HG03342 (cell line): ENCODE measurements around the gene MBD3L3.
"Not testable (repeated sequence)": the region's sequence is repeated elsewhere in the genome, so short reads cannot be mapped to it uniquely, and the experiment has no call there.

Source experiments
- ATAC-seq: cut with Tn5 transposase; IDR thresholded peaks from one replicate; pipeline ENCODE4 v1.9.1; 2021; ENCODE audit warnings: mild to moderate bottlenecking, moderate library complexity; ENCODE audit not compliant: unreplicated experiment

MBD3L3 gene

DNA sequence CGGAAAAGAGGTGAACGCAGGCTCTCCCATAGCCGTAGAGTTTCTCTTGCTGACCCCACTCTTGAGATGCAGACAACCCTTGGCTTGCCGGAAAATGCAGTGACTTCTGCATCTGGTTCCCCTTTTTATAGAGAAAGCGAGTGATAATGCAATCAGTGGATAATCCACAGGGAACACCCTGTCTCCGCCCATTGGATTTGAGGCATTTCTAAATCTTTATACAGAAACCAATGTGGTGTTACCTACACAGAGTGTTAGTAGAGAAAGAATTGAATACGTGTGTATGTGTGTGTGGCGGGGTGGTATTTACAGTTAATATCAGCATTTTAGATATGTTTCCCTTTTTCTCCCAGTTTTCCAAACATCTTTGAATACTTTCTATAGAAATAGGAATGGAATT lies at the start of gene MBD3L3:
Gene MBD3L3 (minus strand): TSS at position 101 of the 400 bp plus-strand sequence. CDS start 71 bp downstream, at position 30.
- not testable (repeated sequence) for ATAC-seq

DNA sequence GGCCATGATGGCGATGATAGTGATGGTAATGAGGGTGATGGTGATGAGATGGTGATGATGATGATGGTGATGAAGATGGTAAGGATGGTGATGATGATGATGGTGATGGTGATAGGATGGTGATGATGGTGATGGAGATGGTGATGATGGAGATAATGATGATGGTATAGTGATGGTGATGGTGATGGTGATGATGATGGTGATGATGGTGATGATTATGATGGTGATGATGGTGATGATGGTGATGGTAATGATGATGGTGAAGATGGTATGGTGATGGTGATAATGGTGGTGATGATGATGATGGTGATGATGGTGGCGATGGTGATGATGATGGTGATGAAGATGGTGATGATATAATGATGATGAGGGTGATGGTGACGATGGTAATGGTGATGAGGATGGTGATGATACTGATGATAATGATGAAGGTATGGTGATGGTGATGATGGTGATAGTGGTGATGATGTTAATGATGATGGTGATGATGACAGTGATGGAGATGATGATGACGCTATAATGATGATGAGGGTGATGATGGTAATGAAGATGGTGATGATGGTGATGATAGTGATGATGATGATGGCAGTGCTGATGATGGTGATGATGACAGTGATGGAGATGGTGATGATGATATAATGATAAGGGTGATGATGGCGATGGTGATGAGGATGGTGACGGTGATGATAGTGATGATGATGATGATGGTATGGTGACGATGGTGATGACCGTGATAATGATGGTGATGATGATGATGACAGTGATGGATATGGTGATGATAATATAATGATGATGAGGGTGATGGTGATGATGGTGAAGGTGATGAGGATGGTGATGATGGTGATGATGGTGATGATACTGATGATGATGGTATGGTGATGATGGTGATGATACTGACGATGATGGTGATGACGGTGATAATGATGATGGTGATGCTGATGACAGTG lies 48.5 kb upstream of the MBD3L3 start:
- no peak for ATAC-seq

DNA sequence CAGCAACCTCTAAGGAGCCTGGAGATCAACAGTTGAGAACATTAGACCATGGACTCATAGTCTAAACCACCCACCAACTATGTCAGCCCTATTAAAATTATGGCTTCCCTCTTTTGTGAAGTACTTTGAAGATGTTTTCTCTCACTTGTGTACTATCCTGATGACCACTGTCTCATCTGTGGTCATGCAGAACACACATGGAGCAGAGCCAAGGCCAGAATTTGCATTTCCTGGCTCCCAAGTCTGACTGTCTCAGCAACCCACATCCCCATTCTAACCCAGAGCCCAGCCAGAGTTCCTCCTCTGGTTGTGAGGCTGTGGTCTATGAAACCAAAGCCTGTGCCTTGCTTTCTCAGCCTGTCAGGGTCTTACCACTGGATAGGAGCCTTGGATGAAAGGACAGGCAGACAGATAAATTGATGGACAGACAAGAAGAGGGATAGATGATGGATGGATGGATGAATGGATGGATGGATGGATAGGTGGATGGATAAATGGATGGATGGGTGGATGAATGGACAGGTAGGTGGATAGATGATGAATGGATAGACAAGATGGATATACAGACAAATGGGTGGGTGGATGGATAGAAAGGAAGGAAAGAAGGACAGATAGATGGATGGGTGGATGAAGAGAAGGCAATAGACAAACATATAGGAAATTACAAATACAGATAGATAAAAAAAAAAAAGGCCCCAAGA lies 46.4 kb upstream of the MBD3L3 start:
- ATAC-seq = no peak

DNA sequence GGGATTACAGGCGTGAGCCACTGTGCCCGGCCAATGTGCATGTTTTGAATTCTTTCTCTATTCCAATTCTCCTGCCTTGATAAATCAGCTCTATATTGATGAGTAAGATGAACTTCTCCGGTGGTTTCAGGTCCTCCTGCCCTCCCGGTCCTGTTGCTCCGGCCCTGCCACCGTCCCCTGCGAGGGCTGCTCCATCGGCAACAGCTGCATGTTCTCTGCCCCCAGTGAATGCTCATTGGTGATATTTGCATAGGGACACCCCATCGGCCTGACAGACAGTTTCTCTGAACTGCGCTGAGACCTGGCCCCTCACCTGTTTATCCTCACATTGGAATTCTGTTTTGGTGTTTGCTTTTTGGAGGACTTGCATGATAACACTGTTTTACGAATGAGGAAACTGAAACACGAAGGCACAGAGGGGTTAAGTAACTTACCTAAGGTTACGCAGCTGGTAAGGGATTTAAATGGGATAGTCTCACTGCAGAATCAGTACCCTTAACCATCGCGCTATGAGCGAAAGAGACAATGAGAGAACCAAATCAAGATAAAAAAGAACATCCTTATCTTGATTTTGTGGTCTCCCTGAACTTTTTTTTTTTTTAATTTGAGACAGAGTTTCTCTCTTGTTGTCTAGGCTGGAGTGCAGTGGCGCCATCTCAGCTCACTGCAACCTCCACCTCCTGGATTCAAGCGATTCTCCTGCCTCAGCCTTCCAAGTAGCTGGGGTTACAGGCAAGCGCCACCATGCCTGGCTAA lies 43.2 kb upstream of the MBD3L3 start:
- ATAC-seq = no peak

DNA sequence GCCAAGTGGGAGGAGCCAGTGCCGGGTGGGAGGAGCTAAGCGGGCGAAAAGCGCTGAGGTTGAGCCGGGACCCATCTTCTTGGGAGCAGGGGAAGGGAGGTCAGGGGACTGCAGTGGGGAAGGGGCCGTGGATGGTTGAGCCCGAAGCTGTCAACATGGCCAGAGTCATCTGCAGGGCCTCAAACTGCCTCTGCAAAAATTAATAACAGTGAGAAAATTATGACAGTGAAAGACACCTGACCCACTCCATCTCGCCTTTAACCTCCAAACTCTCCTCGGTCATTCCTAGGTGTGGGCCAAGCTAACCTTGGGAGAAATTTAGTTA lies 41.1 kb upstream of the MBD3L3 start:
- no peak for ATAC-seq

DNA sequence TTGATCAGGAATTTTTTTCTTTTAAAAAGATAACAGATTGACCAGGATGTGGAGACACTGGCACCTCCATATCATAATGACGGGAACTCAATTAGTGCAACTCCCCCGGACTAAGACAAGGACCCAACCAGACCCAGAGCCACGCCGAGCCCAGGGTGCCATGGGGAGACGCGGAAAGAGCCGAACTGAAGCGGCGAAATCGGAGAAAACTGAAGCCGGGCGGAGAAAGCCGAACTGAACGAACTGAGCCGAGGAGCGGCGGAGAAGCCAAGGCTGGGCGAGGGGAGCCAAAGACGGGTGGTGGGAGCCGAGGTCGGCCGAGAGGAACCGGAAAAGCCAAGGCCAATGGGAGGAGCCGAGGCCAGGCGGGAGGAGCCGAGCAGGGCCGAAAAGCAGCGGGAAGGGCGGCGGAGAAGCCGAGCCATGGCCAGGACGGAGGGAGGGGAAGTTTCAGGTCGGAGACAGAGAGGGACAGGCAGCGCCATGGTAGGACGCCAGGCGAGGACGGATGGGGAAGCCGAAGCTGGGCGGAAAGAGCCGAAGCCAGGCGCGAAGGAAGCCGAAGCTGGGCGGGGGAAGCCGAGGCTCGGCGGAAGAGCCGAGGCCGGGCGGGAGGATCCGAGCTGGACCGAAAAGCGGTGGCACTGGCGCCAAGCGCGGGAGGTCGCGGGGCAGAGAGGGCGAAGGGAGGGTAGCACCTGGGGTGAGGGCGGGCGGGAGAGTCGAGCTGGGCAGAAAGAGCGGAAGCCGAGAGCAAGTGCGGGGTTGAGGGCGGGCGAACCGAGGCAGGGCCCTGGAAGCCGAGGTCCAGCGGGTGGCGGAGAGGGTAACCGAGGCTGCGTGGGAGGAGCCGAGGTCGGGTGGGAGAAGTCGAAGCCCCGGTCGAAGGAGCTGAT lies 40.5 kb upstream of the MBD3L3 start:
- ATAC-seq = peak; percentile 78

DNA sequence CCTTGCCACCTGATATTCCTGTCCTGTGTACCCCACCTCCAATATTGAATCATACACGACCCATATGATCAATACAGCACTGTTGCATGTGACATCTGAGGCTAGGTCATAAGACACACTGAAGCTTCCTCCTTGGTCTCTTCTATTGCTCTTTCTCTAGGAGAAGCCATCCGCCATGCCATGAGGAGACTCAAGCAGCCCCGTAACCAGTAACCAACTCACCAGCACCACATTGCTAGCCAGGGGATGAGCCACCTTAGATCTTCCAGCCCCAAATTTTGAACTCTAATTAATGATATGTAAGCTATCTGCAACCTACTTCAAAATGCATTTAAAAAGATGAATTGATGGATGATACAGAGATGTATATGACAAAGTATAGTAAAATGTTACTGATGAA lies 39.6 kb upstream of the MBD3L3 start:
- ATAC-seq = no peak

DNA sequence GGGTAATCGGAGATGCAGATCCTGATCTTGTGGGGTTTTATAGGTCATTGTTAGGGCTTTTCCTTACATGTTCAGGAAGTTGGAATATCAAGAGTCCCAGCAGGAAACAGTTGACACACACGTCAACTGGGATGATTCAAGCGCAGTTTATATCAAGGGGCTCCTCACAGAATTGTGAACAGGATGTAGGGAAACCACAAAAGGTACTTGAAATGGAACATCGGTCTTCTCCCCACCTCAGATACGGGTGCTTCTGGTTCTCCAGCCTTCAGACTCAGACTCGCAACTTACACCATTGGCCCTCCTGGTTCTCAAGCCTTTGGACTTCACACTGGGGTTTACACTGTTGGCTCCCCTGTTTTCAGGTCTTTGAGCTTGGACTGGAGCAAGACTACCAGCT lies 30.5 kb upstream of the MBD3L3 start:
- no peak for ATAC-seq

DNA sequence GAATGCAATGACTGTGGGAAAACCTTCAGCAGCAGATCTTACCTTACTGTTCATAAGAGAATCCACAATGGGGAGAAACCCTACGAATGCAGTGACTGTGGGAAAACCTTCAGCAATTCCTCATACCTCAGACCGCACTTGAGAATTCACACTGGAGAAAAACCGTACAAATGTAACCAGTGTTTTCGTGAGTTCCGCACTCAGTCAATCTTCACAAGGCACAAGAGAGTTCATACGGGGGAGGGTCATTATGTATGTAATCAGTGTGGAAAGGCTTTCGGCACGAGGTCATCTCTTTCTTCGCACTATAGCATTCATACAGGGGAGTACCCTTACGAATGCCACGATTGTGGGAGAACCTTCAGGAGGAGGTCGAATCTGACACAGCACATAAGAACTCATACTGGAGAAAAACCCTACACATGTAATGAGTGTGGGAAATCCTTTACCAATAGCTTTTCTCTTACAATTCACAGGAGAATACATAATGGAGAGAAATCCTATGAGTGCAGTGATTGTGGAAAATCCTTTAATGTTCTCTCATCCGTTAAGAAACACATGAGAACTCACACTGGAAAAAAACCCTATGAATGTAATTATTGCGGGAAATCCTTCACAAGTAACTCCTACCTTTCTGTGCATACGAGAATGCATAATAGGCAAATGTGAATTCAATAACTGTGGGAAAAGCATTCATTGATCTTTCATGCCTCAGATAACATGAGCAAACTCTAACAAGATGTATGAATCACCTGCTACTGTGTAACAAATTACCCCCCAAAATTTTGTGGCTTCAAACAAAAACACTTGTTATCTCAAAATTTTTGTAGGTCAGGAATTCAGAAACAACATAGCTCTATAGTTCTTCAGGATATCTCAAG lies 24.8 kb upstream of the MBD3L3 start:
- ATAC-seq = no peak

DNA sequence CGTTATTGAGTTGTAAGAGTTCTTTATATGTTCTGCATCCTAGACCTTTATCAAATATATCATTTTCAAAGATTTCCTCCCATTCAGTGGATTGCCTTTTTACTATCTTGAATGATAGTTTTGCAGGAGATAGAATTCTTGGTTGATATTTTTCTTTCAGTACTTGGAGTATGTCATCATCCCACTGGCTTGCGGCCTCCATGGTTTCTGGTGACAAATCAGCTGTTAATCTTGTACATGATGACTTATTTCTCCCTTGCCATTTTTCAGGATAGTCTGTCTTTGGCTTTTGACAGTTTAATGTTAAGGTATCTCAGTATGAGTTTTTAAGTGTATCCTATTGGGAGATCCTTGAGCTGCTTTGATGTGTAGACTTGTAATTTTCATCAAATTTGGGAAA lies 19.5 kb upstream of the MBD3L3 start:
- ATAC-seq = no peak

DNA sequence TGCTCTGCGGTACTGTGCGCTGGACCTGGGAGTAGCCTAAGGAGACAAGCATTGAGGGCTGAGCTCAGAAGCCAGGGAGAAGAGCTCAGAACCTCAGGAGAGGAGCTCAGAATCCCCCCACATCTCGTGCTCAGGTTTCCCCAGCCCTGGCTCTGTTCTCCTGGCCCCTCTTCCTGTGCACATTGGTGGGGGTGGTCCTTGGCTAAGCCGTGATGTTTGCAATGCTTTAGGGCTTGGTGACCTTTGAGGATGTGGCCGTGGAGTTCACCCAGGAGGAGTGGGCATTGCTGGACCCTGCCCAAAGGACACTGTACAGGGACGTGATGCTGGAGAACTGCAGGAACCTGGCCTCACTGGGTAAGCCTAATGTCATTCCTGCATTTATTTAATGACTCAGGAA lies 17.7 kb upstream of the MBD3L3 start:
- no peak for ATAC-seq

DNA sequence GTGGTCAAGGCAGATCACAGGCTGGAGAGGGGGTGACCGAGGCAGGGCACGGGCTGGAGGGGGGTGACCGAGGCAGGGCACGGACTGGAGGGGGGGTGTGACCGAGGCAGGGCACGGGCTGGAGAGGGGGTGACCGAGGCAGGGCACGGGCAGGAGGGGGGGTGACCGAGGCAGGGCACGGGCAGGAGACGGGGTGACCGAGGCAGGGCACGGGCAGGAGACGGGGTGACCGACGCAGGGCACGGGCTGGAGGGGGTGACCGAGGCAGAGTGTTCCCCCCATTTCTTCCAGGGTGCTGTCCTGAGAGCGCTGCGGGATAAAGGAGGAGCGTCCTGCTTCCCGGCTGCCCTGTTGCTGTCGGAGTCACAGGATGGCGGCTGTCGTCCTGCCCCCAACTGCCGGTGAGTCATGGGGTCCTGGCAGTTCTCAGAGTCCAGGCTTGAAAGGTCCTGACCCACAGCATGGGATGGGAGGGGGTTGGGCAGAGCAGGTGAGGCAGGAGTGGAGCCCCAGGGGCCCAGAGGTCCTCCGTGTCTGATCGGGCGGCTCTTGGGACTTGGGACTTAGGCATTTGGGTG lies 16.3 kb upstream of the MBD3L3 start:
- ATAC-seq = no peak

DNA sequence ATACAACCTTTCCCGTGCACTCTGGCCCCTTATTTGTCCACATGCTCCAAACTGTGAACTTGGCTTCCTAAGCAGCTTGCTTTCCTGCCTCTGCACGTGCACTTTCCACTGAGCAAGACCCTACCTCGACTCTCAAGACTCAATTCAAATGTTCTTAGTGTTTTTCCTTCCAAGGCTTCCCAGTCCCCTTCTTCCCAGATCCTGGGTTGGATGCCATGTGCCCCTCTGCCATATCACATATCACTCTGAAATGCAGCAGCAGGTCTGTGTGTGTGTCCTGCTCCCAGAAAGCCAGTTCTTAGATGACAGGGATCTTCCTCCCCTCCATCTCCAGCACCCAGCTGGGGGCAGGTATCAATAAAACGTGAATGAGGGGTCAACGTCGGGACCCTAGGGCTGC lies 14.1 kb upstream of the MBD3L3 start:
- no peak for ATAC-seq

DNA sequence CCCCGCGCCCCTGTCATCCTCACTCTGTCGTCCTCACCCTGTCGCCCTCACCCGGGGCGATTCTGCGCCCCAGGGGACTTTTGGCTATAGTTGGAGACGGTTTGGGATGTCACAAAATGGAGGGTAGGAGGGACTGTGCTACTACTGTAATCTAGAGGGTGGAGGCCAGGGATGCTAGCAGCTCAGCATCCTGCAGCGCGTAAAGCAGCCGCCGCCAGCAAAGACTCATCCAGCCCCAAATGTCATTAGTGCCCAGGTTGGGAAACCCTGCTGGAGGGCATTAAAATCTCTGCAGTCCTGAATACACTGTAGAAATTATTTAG lies 11.4 kb upstream of the MBD3L3 start:
- no peak for ATAC-seq

DNA sequence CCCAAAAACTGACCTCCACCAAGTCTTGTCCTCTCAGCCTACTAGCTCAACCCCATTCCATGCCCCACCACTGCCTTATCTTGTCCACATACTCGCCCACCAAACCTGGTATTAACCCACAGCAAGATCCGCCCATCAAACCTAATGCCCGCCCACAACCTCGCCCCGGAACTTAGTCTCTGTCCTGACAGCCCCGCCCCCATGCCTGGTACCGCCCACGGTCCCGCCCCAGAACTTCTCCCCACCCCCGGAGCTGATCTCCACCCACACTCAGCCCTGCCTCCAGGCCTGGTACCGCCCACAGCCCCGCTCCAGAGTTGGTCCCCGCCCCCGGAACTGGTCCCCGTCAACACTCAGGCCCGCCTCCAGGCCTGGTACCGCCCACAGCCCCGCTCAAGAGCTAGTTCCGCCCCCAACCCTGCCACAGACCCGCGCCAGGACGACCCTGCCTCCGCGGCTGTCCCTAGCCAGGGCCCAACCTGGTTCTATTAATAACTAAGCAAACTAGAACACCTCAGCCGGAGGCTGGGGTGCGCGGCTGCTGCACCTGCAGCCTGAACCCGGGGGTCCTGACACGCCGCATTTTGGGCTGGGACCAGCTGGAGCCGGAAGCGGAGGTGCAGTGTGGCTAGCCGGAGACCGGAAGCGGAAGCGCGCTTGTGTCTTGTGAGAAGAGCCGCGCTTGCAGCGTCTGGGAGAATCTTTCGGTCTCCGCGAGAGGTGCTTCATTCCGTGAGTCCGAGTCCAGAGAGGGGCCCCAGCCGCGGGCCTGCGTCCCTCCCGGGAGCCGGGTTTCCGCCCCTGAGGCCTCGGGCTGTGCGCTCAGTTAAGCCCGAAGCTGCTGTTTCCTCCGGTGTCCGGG lies 10.8 kb upstream of the MBD3L3 start, which contains the start of gene ZNF557:
Gene ZNF557 (plus strand): TSS at position 662 of the 862 bp plus-strand sequence. CDS start 5,372 bp downstream, outside the sequence.
- ATAC-seq = peak; percentile 91

DNA sequence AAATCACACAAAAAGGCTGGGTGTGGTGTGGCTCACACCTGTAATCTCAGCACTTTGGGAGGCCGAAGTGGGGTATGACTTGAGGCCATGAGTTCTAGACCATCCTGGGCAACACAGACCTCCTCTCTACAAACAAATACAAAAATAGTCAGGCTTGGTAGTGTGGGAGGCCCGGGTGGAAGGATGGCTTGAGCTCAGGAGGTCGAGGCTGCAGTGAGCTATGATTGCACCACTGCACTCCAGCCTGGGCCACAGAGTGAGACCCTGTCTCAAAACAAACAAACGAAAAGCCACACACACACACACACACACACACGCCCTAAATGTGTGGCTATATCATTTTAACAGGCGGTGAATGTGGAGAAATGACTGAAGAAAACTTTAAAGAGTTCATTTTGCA lies 10.1 kb upstream of the MBD3L3 start:
- no peak for ATAC-seq

DNA sequence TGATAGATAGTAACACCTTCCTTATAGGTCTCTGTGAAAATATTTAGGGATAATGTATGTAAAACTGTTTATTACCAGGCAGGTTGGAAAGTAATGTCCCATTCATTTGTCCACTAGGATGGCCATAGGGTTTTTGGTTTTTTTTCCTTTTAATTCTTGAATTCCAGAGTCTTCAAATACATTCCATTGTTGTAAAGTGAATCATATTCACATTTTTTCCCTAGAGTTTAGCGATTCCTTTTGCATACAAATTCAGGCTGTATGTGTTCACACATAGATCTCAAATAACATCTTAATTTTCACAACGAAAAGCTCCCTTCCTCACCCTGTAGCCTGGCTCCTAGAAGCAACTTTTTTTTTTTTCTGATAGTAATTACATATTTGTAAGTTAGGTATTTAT lies 9.2 kb upstream of the MBD3L3 start:
- ATAC-seq = no peak

DNA sequence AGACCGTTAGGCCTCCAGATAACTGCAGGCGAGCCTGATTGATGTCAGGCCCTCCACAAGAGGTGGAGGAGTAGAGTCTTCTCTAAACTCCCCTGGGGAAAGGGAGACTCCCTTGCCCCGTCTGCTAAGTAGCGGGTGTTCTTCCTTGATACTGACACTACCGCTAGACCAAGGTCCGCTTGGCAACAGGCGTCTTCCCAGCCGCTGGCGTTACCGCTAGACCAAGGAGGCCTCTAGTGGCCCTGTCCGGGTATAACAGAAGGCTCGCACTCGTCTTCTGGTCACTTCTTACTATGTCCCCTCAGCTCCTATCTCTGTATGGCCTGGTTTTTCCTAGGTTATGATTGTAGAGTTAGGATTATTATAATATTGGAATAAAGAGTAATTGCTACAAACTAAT lies 8.6 kb upstream of the MBD3L3 start:
- not testable (repeated sequence) for ATAC-seq
